Prostate gland (tissue), 2 donors: ENCODE results near the gene CELA3A.

Experiments used
- POLR2A ChIP-seq: fragments of 450-650 bp; IDR thresholded peaks from one replicate; pipeline ENCODE4 v1.6.1; 2016; ENCODE audit warnings: antibody characterized with exemption, mild to moderate bottlenecking
- POLR2AphosphoS5 ChIP-seq: sonication (generic); formaldehyde crosslinking; IDR thresholded peaks from one replicate; pipeline ENCODE4 v1.6.1; 2017; ENCODE audit warnings: antibody characterized with exemption
- TF ChIP-seq, protein P1 (sequence below), 4 experiments: fragments of 200-600 bp in 2 of 4; fragments of 450-650 bp in 2 of 4; sonication (generic) in 2 of 4; IDR thresholded peaks; 1 replicate in 3 of 4; 2 replicates in 1 of 4; pipeline ENCODE4 v1.5.1; 2016 to 2019; ENCODE audit warnings: antibody characterized with exemption in 4 of 4, mild to moderate bottlenecking in 2 of 4, moderate library complexity in 2 of 4

DNA sequence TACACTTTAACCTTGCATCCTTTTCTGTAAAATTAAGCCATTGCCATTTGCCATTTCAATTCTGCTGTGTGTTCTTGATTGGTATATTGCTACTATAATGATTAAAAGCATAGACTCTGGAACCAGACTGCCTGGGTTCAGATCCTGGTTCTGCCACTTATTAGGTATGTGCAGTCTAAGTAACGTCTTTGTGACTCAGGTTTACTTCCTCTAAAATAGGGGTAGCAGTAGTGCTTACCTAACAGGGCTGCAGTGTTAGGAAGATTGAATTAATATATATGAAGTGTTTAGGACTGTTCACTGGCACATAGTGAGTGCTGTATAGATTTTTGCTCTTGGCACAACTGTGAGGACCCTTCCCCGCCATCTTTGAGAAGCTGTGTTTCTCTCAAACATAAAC, 55.5 kb downstream of the CELA3A start:
- TF ChIP-seq, protein P1, sequence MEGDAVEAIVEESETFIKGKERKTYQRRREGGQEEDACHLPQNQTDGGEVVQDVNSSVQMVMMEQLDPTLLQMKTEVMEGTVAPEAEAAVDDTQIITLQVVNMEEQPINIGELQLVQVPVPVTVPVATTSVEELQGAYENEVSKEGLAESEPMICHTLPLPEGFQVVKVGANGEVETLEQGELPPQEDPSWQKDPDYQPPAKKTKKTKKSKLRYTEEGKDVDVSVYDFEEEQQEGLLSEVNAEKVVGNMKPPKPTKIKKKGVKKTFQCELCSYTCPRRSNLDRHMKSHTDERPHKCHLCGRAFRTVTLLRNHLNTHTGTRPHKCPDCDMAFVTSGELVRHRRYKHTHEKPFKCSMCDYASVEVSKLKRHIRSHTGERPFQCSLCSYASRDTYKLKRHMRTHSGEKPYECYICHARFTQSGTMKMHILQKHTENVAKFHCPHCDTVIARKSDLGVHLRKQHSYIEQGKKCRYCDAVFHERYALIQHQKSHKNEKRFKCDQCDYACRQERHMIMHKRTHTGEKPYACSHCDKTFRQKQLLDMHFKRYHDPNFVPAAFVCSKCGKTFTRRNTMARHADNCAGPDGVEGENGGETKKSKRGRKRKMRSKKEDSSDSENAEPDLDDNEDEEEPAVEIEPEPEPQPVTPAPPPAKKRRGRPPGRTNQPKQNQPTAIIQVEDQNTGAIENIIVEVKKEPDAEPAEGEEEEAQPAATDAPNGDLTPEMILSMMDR (IDR thresholded peaks at IDR 0.05) = no peak
- TF ChIP-seq POLR2A (no peak), POLR2AphosphoS5 (no peak)
